H1 (cell line): Measurements from ENCODE around the gene ERMARD. TPM values are rescaled to one million over a fixed set of nuclear protein-coding genes. Genes with fewer than 3 reads are reported as not detected.

Source experiments
- CTCF ChIA-PET: fragments of 300-600 bp; sonication (Branson Sonifier 250); formaldehyde crosslinking; loops from one replicate; lab custom pipeline; 2021; ENCODE audit not compliant: partially characterized antibody; lab: Charles Lee
- POLR2A ChIA-PET: fragments of 300-600 bp; sonication (Branson Sonifier 250); formaldehyde crosslinking; loops from one replicate; lab custom pipeline; 2021; ENCODE audit warnings: inconsistent platforms; ENCODE audit not compliant: partially characterized antibody; lab: Charles Lee
- DNase-seq, 2 experiments: peaks; one replicate each; pipeline versions ENCODE4 v3.0.0 to v3.0.0-alpha.2; 2010 to 2022; ENCODE audit warnings: low spot score in 2 of 2, low read depth in 1 of 2, mixed read lengths in 1 of 2
- FAIRE-seq: peaks from 2 replicates; lab custom pipeline; 2011; peaks lifted over from hg19 to GRCh38; lab: Jason Lieb, UNC
- H2AFZ ChIP-seq: 2 replicates; pipeline ENCODE4 v1.8.1; 2012; ENCODE audit warnings: low read length, inconsistent platforms
- H2AK5ac ChIP-seq: 2 replicates; pipeline ENCODE4 v1.6.1; 2013; ENCODE audit warnings: low read depth, low read length
- H2BK120ac ChIP-seq: replicated peaks from 2 replicates; pipeline ENCODE3; 2013; ENCODE audit warnings: low read depth, low read length, inconsistent platforms
- H2BK12ac ChIP-seq: 2 replicates; pipeline ENCODE4 v1.6.1; 2013; ENCODE audit warnings: low read depth, low read length
- H2BK15ac ChIP-seq: 2 replicates; pipeline ENCODE4 v1.6.1; 2013; ENCODE audit warnings: low read length
- H2BK20ac ChIP-seq: 2 replicates; pipeline ENCODE4 v1.6.1; 2013; ENCODE audit warnings: low read length
- H2BK5ac ChIP-seq: 2 replicates; pipeline ENCODE4 v1.6.1; 2013; ENCODE audit warnings: low read depth, low read length
- H3K14ac ChIP-seq: 2 replicates; pipeline ENCODE4 v1.6.1; 2013; ENCODE audit warnings: inconsistent platforms; ENCODE audit not compliant: insufficient read length
- H3K18ac ChIP-seq: 2 replicates; pipeline ENCODE4 v1.6.1; 2013; ENCODE audit warnings: low read length; ENCODE audit errors: extremely low read depth
- H3K23ac ChIP-seq: 2 replicates; pipeline ENCODE4 v1.6.1; 2013; ENCODE audit warnings: inconsistent platforms; ENCODE audit not compliant: insufficient read length
- H3K23me2 ChIP-seq: 2 replicates; pipeline ENCODE4 v1.6.1; 2013; ENCODE audit warnings: low read depth, low read length
- H3K27ac ChIP-seq: 2 replicates; pipeline ENCODE4 v1.6.1; 2011; ENCODE audit warnings: low read depth, low read length, inconsistent platforms
- H3K27me3 ChIP-seq, 4 experiments: replicated peaks in 1 of 4; 1 replicate in 1 of 4; 2 replicates in 3 of 4; pipeline versions ENCODE4 v1.6.1 to v1.8.1; 2011 to 2013; ENCODE audit warnings: low read length in 3 of 4, mild to moderate bottlenecking in 3 of 4, inconsistent platforms in 2 of 4, mixed read lengths in 2 of 4, moderate library complexity in 1 of 4; ENCODE audit not compliant: control insufficient read depth in 3 of 4, insufficient read depth in 3 of 4; ENCODE audit errors: extremely low read depth in 1 of 4
- H3K36me3 ChIP-seq, 4 experiments: 2 replicates each; pipeline versions ENCODE4 v1.6.1 to v1.8.1; 2011 to 2013; ENCODE audit warnings: mild to moderate bottlenecking in 4 of 4, low read length in 3 of 4, moderate library complexity in 2 of 4, control low read depth in 1 of 4, inconsistent platforms in 1 of 4; ENCODE audit not compliant: insufficient read depth in 4 of 4, control insufficient read depth in 2 of 4
- H3K4ac ChIP-seq: replicated peaks from 2 replicates; pipeline ENCODE3; 2013; ENCODE audit warnings: low read length, low read depth, mixed read lengths, inconsistent platforms; ENCODE audit not compliant: insufficient read length
- H3K4me1 ChIP-seq, 4 experiments: replicated peaks in 1 of 4; 1 replicate in 1 of 4; 2 replicates in 3 of 4; pipeline versions ENCODE4 v1.6.1 to v1.8.1; 2011 to 2013; ENCODE audit warnings: low read length in 3 of 4, inconsistent platforms in 2 of 4, mixed read lengths in 1 of 4; ENCODE audit not compliant: insufficient read depth in 4 of 4, control insufficient read depth in 3 of 4
- H3K4me2 ChIP-seq, 2 experiments: 2 replicates each; pipeline versions ENCODE4 v1.6.1 to v1.8.1; 2011 to 2013; ENCODE audit warnings: low read depth in 2 of 2, low read length in 2 of 2, control low read depth in 1 of 2, inconsistent platforms in 1 of 2, mild to moderate bottlenecking in 1 of 2; ENCODE audit not compliant: insufficient read depth in 1 of 2
- H3K4me3 ChIP-seq, 4 experiments: fragments of 200-600, 300-600 bp in 1 of 4; sonication (generic), shearing (Covaris generic), sonication (Bioruptor Twin) in 1 of 4; 2 replicates each; pipeline versions ENCODE4 v1.5.1 to v1.8.1; 2011 to 2016; ENCODE audit warnings: low read length in 4 of 4, low read depth in 3 of 4, control low read depth in 2 of 4, inconsistent platforms in 2 of 4, mild to moderate bottlenecking in 2 of 4, mixed read lengths in 1 of 4, moderate library complexity in 1 of 4; ENCODE audit not compliant: insufficient read depth in 2 of 4; ENCODE audit errors: extremely low read depth in 1 of 4
- H3K56ac ChIP-seq: replicated peaks from 2 replicates; pipeline ENCODE3; 2013; ENCODE audit warnings: low read depth, mild to moderate bottlenecking, mixed read lengths, low read length, inconsistent platforms; ENCODE audit not compliant: insufficient read length
- H3K79me1 ChIP-seq: 2 replicates; pipeline ENCODE4 v1.6.1; 2013; ENCODE audit warnings: low read depth, low read length, control low read depth
- H3K79me2 ChIP-seq, 2 experiments: 2 replicates each; pipeline versions ENCODE4 v1.6.1 to v1.8.1; 2012 to 2013; ENCODE audit warnings: low read length in 2 of 2, mild to moderate bottlenecking in 2 of 2, inconsistent platforms in 1 of 2; ENCODE audit not compliant: insufficient read depth in 2 of 2, control insufficient read depth in 1 of 2
- H3K9ac ChIP-seq, 4 experiments: replicated peaks in 1 of 4; 1 replicate in 1 of 4; 2 replicates in 3 of 4; pipeline versions ENCODE4 v1.6.1 to v1.8.1; 2011 to 2013; ENCODE audit warnings: low read depth in 3 of 4, low read length in 3 of 4, control low read depth in 2 of 4, mild to moderate bottlenecking in 2 of 4, moderate library complexity in 2 of 4, inconsistent platforms in 1 of 4; ENCODE audit errors: extremely low read depth in 1 of 4
- H3K9me3 ChIP-seq, 2 experiments: 2 replicates each; pipeline versions ENCODE4 v1.6.1 to v1.8.1; 2012 to 2013; ENCODE audit warnings: mild to moderate bottlenecking in 2 of 2, moderate library complexity in 2 of 2, control low read depth in 1 of 2, inconsistent platforms in 1 of 2, low read depth in 1 of 2, low read length in 1 of 2, mixed read lengths in 1 of 2; ENCODE audit not compliant: insufficient read depth in 2 of 2
- H4K20me1 ChIP-seq, 2 experiments: replicated peaks in 1 of 2; 2 replicates each; pipeline versions ENCODE3 to v1.8.1; 2011 to 2013; ENCODE audit warnings: inconsistent platforms in 2 of 2, low read length in 2 of 2, mild to moderate bottlenecking in 1 of 2; ENCODE audit not compliant: insufficient read depth in 2 of 2, control insufficient read depth in 1 of 2
- H4K5ac ChIP-seq: 2 replicates; pipeline ENCODE4 v1.6.1; 2013; ENCODE audit warnings: low read length, low read depth, mixed read lengths, inconsistent platforms; ENCODE audit not compliant: insufficient read length
- H4K8ac ChIP-seq: 2 replicates; pipeline ENCODE4 v1.8.0; 2013; ENCODE audit warnings: mild to moderate bottlenecking, moderate library complexity, low read length, inconsistent platforms; ENCODE audit not compliant: insufficient read depth; ENCODE audit errors: extremely low read depth
- H4K91ac ChIP-seq: replicated peaks from 2 replicates; pipeline ENCODE3; 2013; ENCODE audit warnings: low read length, mixed read lengths, inconsistent platforms; ENCODE audit not compliant: insufficient read length
- ASH2L ChIP-seq: fragments of 200-600, 300-600 bp; sonication (generic); IDR thresholded peaks from one replicate; pipeline ENCODE4 v1.7.1; 2017; ENCODE audit warnings: low read length
- BCL11A ChIP-seq, 2 experiments: IDR thresholded peaks; one replicate each; pipeline ENCODE4 v1.6.1; 2011; ENCODE audit warnings: low read depth in 2 of 2, low read length in 2 of 2, mild to moderate bottlenecking in 2 of 2
- EP300 ChIP-seq, 2 experiments: IDR thresholded peaks; 1 replicate in 1 of 2; 2 replicates in 1 of 2; pipeline ENCODE4 v1.6.1; 2011 to 2012; ENCODE audit warnings: low read depth in 2 of 2, low read length in 2 of 2, mild to moderate bottlenecking in 2 of 2, borderline replicate concordance in 1 of 2, inconsistent platforms in 1 of 2, moderate library complexity in 1 of 2
- FOSL1 ChIP-seq: IDR thresholded peaks from 2 replicates; pipeline ENCODE4 v1.6.1; 2011; ENCODE audit warnings: mild to moderate bottlenecking, low read depth, low read length, moderate library complexity; ENCODE audit not compliant: insufficient read depth
- NANOG ChIP-seq: IDR thresholded peaks from 2 replicates; pipeline ENCODE4 v1.6.1; 2011; ENCODE audit warnings: low read length, low read depth, mild to moderate bottlenecking, inconsistent platforms; ENCODE audit not compliant: insufficient read depth, poor library complexity, severe bottlenecking
- NRF1 ChIP-seq: IDR thresholded peaks from 2 replicates; pipeline ENCODE4 v1.6.1; 2011; ENCODE audit warnings: mild to moderate bottlenecking, low read depth, low read length, improper control_type of control experiment
- RFX5 ChIP-seq: IDR thresholded peaks from 2 replicates; pipeline ENCODE4 v1.6.1; 2011; ENCODE audit warnings: low read depth, low read length, improper control_type of control experiment, borderline replicate concordance
- SIRT6 ChIP-seq: IDR thresholded peaks from one replicate; pipeline ENCODE4 v1.7.1; 2012; ENCODE audit warnings: low read length, inconsistent platforms
- SP4 ChIP-seq: IDR thresholded peaks from 2 replicates; pipeline ENCODE4 v1.6.1; 2012; ENCODE audit warnings: low read length, inconsistent platforms
- WGBS, 2 experiments: shearing (Covaris generic) in 1 of 2; methylation state at CpG; one replicate each; pipeline versions ENCODE4 v1.1.6 to v1.1.7; 2013 to 2015; ENCODE audit warnings: low lambda C conversion rate in 2 of 2, mixed read lengths in 2 of 2, inconsistent platforms in 1 of 2, low coverage in 1 of 2, missing lambda C conversion rate in 1 of 2; ENCODE audit not compliant: insufficient replicate concordance in 2 of 2, insufficient coverage in 1 of 2, insufficient read length in 1 of 2; ENCODE audit errors: extremely low coverage in 1 of 2, missing lambda C conversion rate in 1 of 2; 5-methylcytosine and 5-hydroxymethylcytosine counted together
- polyA plus RNA-seq, 7 experiments: library from polyadenylated mRNA; depleted of rRNA in 3 of 7; stranded (reverse) in 5 of 7; unstranded in 2 of 7; fragments of >200 nt in 5 of 7; fragments of 200-250 nt in 2 of 7; gene quantifications; 1 replicate in 5 of 7; 2 replicates in 1 of 7; 4 replicates in 1 of 7; pipeline versions ENCODE4 v1.2.1 to v1.2.3, GENCODE V29; 2011 to 2013; ENCODE audit warnings: missing spikeins in 2 of 7, mixed read lengths in 2 of 7
- total RNA-seq: library from RNA; stranded (reverse); fragmentation: NEBNext Ultra II Directional; extraction: Animal tissue kit (Norgen Biotek cat#: 25700); gene quantifications from 2 replicates; pipeline ENCODE4 v1.2.1, GENCODE V29; 2021
- TF ChIP-seq, protein P1 (sequence below): IDR thresholded peaks from 2 replicates; pipeline ENCODE4 v1.6.1; 2012; ENCODE audit warnings: inconsistent platforms

ERMARD gene
- total and polyA plus RNA-seq, 2 of the 8 experiments (the other 6 are each of a cell fraction or from before 2014, with no cell fraction given) = 12.2 to 25.6 TPM

- CTCF ChIA-PET = interaction anchor here (1.0 kb wide), 1 partner anchor 13 kb away, joined by 4 read pairs; no protein-coding TSS in a partner anchor
- Histone ChIP-seq H2BK15ac (no peak overlapping the region), H3K9me3 (peaks cover 6 to 7% of the 10 kb centered on the region in 2 experiments; a peak in 2 of 4 replicates), H3K79me2 (no peaks in the 10 kb centered on the region), H2BK120ac (no peak overlapping the region), H3K18ac (no peak overlapping the region), H3K27ac (no peak overlapping the region), H3K4me3 (no peak overlapping the region), H2BK5ac (no peak overlapping the region), H4K20me1 (no peaks in the 10 kb centered on the region), H2BK20ac (no peak overlapping the region), H3K79me1 (no peaks in the 10 kb centered on the region), H3K4me2 (no peak overlapping the region), H3K23ac (no peak overlapping the region), H3K36me3 (no peaks in the 10 kb centered on the region), H3K23me2 (no peaks in the 10 kb centered on the region), H3K14ac (no peak overlapping the region), H2AFZ (no peak overlapping the region), H3K27me3 (no peaks in the 10 kb centered on the region), H2AK5ac (no peak overlapping the region), H3K9ac (no peak overlapping the region), H4K8ac (no peak overlapping the region), H2BK12ac (no peak overlapping the region; the same call in 1 of the 2 replicates), H3K56ac (no peak overlapping the region), H4K91ac (no peak overlapping the region), H4K5ac (no peak overlapping the region), H3K4me1 (peaks cover 0 to 6% (median 0%) of the 10 kb centered on the region in 4 experiments; a peak in 2 of 7 replicates), H3K4ac (no peak overlapping the region)
- DNase-seq (peak in 1 of 2 experiments; percentile 29), FAIRE-seq (peak; percentile 52)
- WGBS, 2 experiments = 71% methylated on average over 2 of the region's 2 CpGs; no CpG with 5 or more reads in 1 of the 2 experiments
- POLR2A ChIA-PET = no interaction called here
- TF ChIP-seq RFX5 (no peak), EP300 (IDR thresholded peaks at IDR 0.05; ENCODE audit: borderline replicate concordance in 1 of 2, low read depth in 2 of 2, low read length in 2 of 2) (no peak), SIRT6 (no peak), ASH2L (no peak), NANOG (no peak), FOSL1 (no peak), NRF1 (no peak), BCL11A (IDR thresholded peaks at IDR 0.05; ENCODE audit: low read depth in 2 of 2, low read length in 2 of 2) (no peak), SP4 (no peak)
- TF ChIP-seq, protein P1, sequence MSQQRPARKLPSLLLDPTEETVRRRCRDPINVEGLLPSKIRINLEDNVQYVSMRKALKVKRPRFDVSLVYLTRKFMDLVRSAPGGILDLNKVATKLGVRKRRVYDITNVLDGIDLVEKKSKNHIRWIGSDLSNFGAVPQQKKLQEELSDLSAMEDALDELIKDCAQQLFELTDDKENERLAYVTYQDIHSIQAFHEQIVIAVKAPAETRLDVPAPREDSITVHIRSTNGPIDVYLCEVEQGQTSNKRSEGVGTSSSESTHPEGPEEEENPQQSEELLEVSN = no peak
Observed at GRCh38 chr6:169820358-169820757, 68.9 kb downstream of the ERMARD start.
